ENCODE results near the gene BNC2. TPM values are rescaled to one million over a fixed set of nuclear protein-coding genes. Genes with fewer than 3 reads are reported as not detected.
A peak's percentile ranks its signal among the peaks of the same experiment; 100 is the strongest.

The BNC2 gene
- total and polyA plus RNA-seq, 2 of the 4 experiments (the other 2 are of a cell fraction): 15.5 to 45.2 TPM

DNA sequence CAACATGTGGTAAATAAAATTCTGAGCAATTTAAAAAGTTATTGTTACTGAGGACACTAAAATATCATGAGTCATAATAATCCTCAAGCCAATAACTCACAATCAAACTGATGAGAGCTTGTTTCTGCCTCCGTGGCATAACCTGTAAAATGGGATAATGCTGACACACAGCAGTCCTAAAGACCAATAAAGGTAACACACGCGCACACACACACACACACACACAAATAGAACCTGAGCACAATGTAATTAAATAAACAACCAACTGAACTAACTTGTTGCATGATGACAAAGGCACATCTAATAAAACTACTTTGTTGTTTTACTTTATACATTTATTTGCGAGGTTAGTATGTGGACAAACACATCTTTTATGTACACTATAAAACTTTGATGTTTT is 358.2 kb downstream of the BNC2 start:
- H3K36me3 ChIP-seq (ENCODE audit: control insufficient read depth, insufficient read depth, low read length): no peaks in the 10 kb centered on the region; the same call in 1 of the 2 replicates
- H2BK5ac ChIP-seq (ENCODE audit: low read depth, low read length, poor library complexity, severe bottlenecking): no peak overlapping the region
- no peak overlapping the region for H3K18ac ChIP-seq (ENCODE audit: low read depth, low read length)
- no peak overlapping the region for H3K27ac ChIP-seq (ENCODE audit: insufficient read depth, low read length)
- in situ Hi-C loops (cut with MboI; ENCODE audit: low sequenced_read_pairs) (no loop called here), dilution Hi-C loops (cut with HindIII; ENCODE audit: low sequenced_read_pairs, unreplicated experiment) (no loop called here), intact Hi-C loops (cut with micrococcal nuclease) (no loop called here)
- H3K56ac ChIP-seq (ENCODE audit: extremely low read depth, insufficient read depth, low read length): no peak overlapping the region
- peaks cover 14% of the 10 kb centered on the region for H3K9me1 ChIP-seq (ENCODE audit: insufficient read depth, low read length)
- no peak overlapping the region for H3K4me3 ChIP-seq (ENCODE audit: insufficient read depth, low read depth, low read length)
- WGBS, 2 experiments (ENCODE audit: extremely low coverage in 2 of 2, insufficient read length in 1 of 2): no CpG with 5 or more reads among the region's 4 CpGs
- no peaks in the 10 kb centered on the region for H4K20me1 ChIP-seq (ENCODE audit: insufficient read depth, low read length)
- no peaks in the 10 kb centered on the region for H3K9me3 ChIP-seq (ENCODE audit: control insufficient read depth, insufficient read depth, low read length)
- ChIA-PET POLR2A (ENCODE audit: unreplicated experiment) (no interaction called here), CTCF (no interaction called here)
- TF ChIP-seq MXI1 (IDR thresholded peaks at IDR 0.05; ENCODE audit: borderline replicate concordance, low read depth, low read length): no peak
- no peak for TF ChIP-seq SMC3 (IDR thresholded peaks at IDR 0.05; ENCODE audit: low read depth, low read length)
- no peak for TF ChIP-seq RCOR1 (IDR thresholded peaks at IDR 0.05; ENCODE audit: insufficient replicate concordance, low read length)
- no peak for TF ChIP-seq POLR2A (IDR thresholded peaks at IDR 0.05; ENCODE audit: low read depth, low read length)
- TF ChIP-seq, protein P1, sequence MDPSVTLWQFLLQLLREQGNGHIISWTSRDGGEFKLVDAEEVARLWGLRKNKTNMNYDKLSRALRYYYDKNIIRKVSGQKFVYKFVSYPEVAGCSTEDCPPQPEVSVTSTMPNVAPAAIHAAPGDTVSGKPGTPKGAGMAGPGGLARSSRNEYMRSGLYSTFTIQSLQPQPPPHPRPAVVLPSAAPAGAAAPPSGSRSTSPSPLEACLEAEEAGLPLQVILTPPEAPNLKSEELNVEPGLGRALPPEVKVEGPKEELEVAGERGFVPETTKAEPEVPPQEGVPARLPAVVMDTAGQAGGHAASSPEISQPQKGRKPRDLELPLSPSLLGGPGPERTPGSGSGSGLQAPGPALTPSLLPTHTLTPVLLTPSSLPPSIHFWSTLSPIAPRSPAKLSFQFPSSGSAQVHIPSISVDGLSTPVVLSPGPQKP (IDR thresholded peaks at IDR 0.05; ENCODE audit: borderline replicate concordance, low read depth, low read length): no peak
- TF ChIP-seq RAD21 (IDR thresholded peaks at IDR 0.05; ENCODE audit: low read length): no peak
- TF ChIP-seq, protein P2, sequence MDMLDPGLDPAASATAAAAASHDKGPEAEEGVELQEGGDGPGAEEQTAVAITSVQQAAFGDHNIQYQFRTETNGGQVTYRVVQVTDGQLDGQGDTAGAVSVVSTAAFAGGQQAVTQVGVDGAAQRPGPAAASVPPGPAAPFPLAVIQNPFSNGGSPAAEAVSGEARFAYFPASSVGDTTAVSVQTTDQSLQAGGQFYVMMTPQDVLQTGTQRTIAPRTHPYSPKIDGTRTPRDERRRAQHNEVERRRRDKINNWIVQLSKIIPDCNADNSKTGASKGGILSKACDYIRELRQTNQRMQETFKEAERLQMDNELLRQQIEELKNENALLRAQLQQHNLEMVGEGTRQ (IDR thresholded peaks at IDR 0.05; ENCODE audit: low read depth, low read length): no peak
- TF ChIP-seq, protein P3, sequence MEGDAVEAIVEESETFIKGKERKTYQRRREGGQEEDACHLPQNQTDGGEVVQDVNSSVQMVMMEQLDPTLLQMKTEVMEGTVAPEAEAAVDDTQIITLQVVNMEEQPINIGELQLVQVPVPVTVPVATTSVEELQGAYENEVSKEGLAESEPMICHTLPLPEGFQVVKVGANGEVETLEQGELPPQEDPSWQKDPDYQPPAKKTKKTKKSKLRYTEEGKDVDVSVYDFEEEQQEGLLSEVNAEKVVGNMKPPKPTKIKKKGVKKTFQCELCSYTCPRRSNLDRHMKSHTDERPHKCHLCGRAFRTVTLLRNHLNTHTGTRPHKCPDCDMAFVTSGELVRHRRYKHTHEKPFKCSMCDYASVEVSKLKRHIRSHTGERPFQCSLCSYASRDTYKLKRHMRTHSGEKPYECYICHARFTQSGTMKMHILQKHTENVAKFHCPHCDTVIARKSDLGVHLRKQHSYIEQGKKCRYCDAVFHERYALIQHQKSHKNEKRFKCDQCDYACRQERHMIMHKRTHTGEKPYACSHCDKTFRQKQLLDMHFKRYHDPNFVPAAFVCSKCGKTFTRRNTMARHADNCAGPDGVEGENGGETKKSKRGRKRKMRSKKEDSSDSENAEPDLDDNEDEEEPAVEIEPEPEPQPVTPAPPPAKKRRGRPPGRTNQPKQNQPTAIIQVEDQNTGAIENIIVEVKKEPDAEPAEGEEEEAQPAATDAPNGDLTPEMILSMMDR (conservative IDR thresholded peaks at IDR 0.05; ENCODE audit: low read depth, low read length): no peak
- no peak for TF ChIP-seq FOS (IDR thresholded peaks at IDR 0.05; ENCODE audit: low read depth, low read length)
- no peak for TF ChIP-seq MAFK (IDR thresholded peaks at IDR 0.05; ENCODE audit: low read depth, low read length)
- TF ChIP-seq CHD1 (IDR thresholded peaks at IDR 0.05; ENCODE audit: low read depth, low read length): no peak
- no peak for TF ChIP-seq NFE2L2 (IDR thresholded peaks at IDR 0.05; ENCODE audit: low read depth, low read length)
- TF ChIP-seq CEBPB (IDR thresholded peaks at IDR 0.05; ENCODE audit: low read depth, low read length): no peak
- no peak for TF ChIP-seq BHLHE40 (IDR thresholded peaks at IDR 0.05; ENCODE audit: low read depth, low read length)
- no peak for TF ChIP-seq MAZ (IDR thresholded peaks at IDR 0.05; ENCODE audit: borderline replicate concordance, low read depth, low read length)
- TF ChIP-seq RFX5 (IDR thresholded peaks at IDR 0.05; ENCODE audit: low read depth, low read length): no peak
- BruUV-seq (replicated peaks): no TSS peak
- H2AK5ac ChIP-seq (ENCODE audit: low read depth, low read length): peak overlapping the region; percentile 56
- H2AK9ac ChIP-seq (replicated peaks; ENCODE audit: low read depth, low read length, poor library complexity): no peak overlapping the region
- DNase-seq (no peak), ATAC-seq (ENCODE audit: low read depth) (no peak)
- no peak overlapping the region for H2BK15ac ChIP-seq (ENCODE audit: low read depth, low read length)
- H4K5ac ChIP-seq (ENCODE audit: low read depth, low read length): no peak overlapping the region
- no peak overlapping the region for H2BK20ac ChIP-seq (ENCODE audit: low read depth, low read length)
- H2AFZ ChIP-seq (replicated peaks; ENCODE audit: low read length, poor library complexity): no peak overlapping the region
- H3K14ac ChIP-seq (replicated peaks; ENCODE audit: low read depth, low read length): no peak overlapping the region
- no peak overlapping the region for H3K9ac ChIP-seq (ENCODE audit: low read depth, low read length)
- H4K8ac ChIP-seq (ENCODE audit: low read depth in 2 of 2, low read length in 2 of 2): no peak overlapping the region
- H2BK120ac ChIP-seq (ENCODE audit: low read depth, low read length): no peak overlapping the region
- no peak overlapping the region for H3K23ac ChIP-seq (ENCODE audit: low read depth, low read length)
- peaks cover 19% of the 10 kb centered on the region for H3K4me1 ChIP-seq (ENCODE audit: control insufficient read depth, insufficient read depth, low read length)
- no peaks in the 10 kb centered on the region for H3K27me3 ChIP-seq (ENCODE audit: control insufficient read depth, insufficient read depth, low read length)
- H3K4ac ChIP-seq (ENCODE audit: low read depth, low read length): no peak overlapping the region
- no peak overlapping the region for H3K4me2 ChIP-seq (ENCODE audit: low read depth, low read length)
- H3K79me1 ChIP-seq (ENCODE audit: low read depth in 1 of 2, low read length in 2 of 2): peaks cover 26 to 54% of the 10 kb centered on the region in 2 experiments
- no peak overlapping the region for H4K91ac ChIP-seq (ENCODE audit: insufficient read depth, low read depth, low read length)
